ENCODE measurements around the gene SH3BP5.
"Not testable (repeated sequence)": the region's sequence is repeated elsewhere in the genome, so short reads cannot be mapped to it uniquely, and the experiment has no call there.

SH3BP5 gene

GRCh38 chr3:15332405-15333098 is at the start of gene SH3BP5:
Gene SH3BP5, minus strand, starts transcription at chr3:15332586. Its CDS starts 178 bp downstream, at chr3:15332408.
- DNase-seq (ENCODE audit: low read depth), result no peak

GRCh38 chr3:15380980-15381890 is 48.8 kb upstream of the SH3BP5 start:
- no peak for DNase-seq (ENCODE audit: low read depth)

- peak; percentile 96 for DNase-seq (ENCODE audit: low read depth)
These were observed 45.8 kb upstream of the SH3BP5 start for GRCh38 chr3:15377961-15378791.

- DNase-seq (ENCODE audit: low read depth), result no peak
These were observed 43.1 kb upstream of the SH3BP5 start for GRCh38 chr3:15375461-15376000.

GRCh38 chr3:15372918-15373317 is 40.5 kb upstream of the SH3BP5 start:
- DNase-seq (ENCODE audit: low read depth), result no peak

- DNase-seq (ENCODE audit: low read depth), result no peak
These were observed 36.3 kb upstream of the SH3BP5 start for GRCh38 chr3:15368561-15369135.

- no peak for DNase-seq (ENCODE audit: low read depth)
These were observed 34.7 kb upstream of the SH3BP5 start for GRCh38 chr3:15367059-15367458.

GRCh38 chr3:15364078-15364477 is 31.7 kb upstream of the SH3BP5 start:
- not testable (repeated sequence) for DNase-seq (ENCODE audit: low read depth)

GRCh38 chr3:15361494-15362214 is 29.3 kb upstream of the SH3BP5 start:
- no peak for DNase-seq (ENCODE audit: low read depth)

- peak; percentile 83 for DNase-seq (ENCODE audit: low read depth)
These were observed 28.6 kb upstream of the SH3BP5 start for GRCh38 chr3:15360788-15361493.

- no peak for DNase-seq (ENCODE audit: low read depth)
These were observed 27.5 kb upstream of the SH3BP5 start for GRCh38 chr3:15359677-15360397.

GRCh38 chr3:15356651-15357061 is 24.3 kb upstream of the SH3BP5 start:
- not testable (repeated sequence) for DNase-seq (ENCODE audit: low read depth)

GRCh38 chr3:15356176-15356575 is 23.8 kb upstream of the SH3BP5 start:
- no peak for DNase-seq (ENCODE audit: low read depth)

GRCh38 chr3:15355086-15355485 is 22.7 kb upstream of the SH3BP5 start:
- no peak for DNase-seq (ENCODE audit: low read depth)

GRCh38 chr3:15354485-15354884 is 22.1 kb upstream of the SH3BP5 start:
- no peak for DNase-seq (ENCODE audit: low read depth)

GRCh38 chr3:15350141-15350540 is 17.8 kb upstream of the SH3BP5 start:
- no peak for DNase-seq (ENCODE audit: low read depth)

GRCh38 chr3:15349438-15349837 is 17.1 kb upstream of the SH3BP5 start:
- DNase-seq (ENCODE audit: low read depth), result not testable (repeated sequence)

GRCh38 chr3:15348246-15348645 is 15.9 kb upstream of the SH3BP5 start:
- no peak for DNase-seq (ENCODE audit: low read depth)

- no peak for DNase-seq (ENCODE audit: low read depth)
These were observed 15.3 kb upstream of the SH3BP5 start for GRCh38 chr3:15347737-15348110.

Data from stromal cell of bone marrow (primary cell).